NCI-H2227 (cell line): Measurements from ENCODE around the gene MTMR6.
A peak's percentile ranks its signal among the peaks of the same experiment; 100 is the strongest.

Experiments
- DNase-seq: peaks from one replicate; lab custom pipeline; 2025; ENCODE audit not compliant: unreplicated experiment; lab: John Stamatoyannopoulos, UW

Gene MTMR6

GRCh38 chr13:25222740-25223139 is 64.5 kb downstream of the MTMR6 start:
- no peak for DNase-seq

- DNase-seq = no peak
Observed at GRCh38 chr13:25218019-25218418, 69.3 kb downstream of the MTMR6 start.

DNA sequence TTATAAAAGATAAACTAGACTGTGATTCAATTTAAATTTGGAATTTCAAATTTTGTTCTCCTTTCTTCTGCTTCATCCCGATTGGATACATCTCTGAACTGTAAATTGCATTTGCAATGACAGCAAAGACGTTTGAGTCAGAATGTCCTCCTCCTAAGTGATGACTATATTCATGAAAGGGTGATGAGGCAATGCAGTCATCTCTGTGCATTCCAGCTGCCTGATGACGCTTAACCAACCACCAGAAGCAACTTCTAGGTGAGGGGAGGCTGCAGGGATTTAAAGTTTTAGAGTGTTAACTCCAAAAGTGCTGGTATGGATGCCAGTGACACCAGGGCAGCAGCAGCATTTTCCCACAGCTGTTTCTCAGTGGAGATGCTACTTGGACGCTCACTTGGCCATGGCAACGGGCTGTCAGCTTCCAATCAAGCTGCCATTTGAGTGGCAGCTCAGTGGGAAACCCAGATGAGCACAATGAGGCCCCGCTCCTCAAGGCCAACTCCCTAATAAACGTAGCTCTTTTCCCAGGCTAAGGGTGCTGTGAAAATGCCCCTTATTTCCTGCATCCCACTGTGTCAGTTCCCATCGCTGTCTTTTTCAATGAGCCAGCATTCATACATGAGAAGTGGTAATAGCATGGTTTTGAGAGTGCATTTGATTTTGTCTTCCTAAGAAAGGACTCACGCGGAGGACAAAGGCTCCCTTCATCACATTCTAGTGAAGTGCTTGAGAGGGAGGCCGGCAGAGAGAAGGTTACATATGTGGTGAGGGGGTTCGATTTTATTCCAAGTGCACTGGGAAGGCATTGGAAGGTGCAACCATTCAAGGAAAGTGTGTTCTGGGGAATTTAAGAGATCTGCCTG is 70.0 kb downstream of the MTMR6 start:
- DNase-seq = peak; percentile 41

DNA sequence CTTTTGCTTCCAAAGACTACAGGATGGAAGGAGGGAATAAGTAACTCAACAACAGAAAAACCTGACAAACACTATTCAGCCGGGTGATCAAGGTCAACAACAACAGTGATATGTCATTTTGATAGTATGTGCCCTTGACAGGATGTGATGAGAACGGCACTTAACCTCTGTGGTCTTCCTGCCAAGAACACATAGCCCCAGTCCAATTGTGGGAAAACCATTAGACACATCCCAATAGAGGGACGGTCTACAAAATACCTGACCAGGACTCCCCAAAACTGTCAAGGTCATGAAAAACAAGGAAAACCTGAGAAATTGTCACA is 72.1 kb downstream of the MTMR6 start:
- no peak for DNase-seq

DNA sequence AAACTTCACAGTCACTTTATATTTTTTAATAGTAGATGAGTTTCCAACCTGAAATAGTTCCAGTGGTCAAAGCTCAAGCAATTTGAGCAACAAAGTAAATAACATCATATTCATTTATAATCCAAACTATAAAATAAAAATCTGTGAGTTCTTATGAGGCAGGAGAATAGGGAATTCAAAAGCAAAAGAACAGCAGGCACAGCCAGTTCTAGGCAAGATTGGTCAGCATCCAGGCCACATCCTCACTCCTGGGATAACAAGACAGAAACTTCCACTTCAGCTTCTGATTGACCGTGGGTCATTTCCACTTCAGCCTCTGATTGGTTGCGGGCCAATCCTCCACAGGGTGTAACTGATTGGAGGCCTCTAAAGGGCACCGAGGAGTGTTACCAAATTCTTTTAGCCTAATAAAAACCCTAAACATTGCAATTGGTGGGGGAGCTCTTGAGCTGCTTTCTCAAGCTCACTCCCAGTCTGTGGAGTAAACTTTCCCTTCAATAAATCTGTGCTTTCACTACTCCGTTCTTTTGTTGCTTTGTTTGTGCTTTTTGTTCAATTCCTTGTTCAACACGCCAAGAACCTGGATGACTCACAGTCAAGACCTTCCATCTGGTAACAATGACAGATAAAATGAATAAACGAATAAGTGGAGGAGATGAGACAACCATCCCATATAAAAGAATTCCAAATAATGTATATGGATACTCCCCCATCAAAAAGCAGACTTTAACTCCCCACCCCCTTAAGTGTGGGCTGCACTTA is 72.6 kb downstream of the MTMR6 start:
- DNase-seq = no peak

GRCh38 chr13:25213715-25214114 is 73.6 kb downstream of the MTMR6 start:
- DNase-seq = no peak

- DNase-seq = no peak
Observed at GRCh38 chr13:25210842-25211569, 76.3 kb downstream of the MTMR6 start.

DNA sequence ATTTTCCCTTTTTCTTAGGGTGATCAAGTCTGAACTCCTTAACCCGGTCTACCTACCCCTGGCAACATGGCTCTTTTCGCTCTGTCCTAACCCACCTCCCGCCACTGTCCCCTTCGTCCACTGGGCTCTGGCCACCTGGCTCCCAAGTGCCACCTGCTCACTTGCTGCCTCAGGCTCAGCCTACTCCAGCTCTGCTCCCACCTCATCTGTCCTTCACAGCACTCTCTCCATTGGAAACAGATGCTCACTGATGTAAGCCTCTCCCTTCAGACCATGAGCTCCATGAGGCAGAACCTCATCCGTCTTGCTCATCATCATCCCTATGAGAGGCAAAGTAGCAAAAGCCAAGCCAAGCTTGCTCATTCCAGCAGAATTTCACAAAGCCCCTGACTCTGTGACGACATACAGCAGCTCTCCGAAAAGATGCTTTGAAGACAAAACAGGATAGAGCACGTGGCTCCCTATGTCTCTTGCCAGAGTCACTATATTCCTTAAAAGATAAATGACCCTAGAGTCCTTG is 79.9 kb downstream of the MTMR6 start:
- DNase-seq = no peak

DNA sequence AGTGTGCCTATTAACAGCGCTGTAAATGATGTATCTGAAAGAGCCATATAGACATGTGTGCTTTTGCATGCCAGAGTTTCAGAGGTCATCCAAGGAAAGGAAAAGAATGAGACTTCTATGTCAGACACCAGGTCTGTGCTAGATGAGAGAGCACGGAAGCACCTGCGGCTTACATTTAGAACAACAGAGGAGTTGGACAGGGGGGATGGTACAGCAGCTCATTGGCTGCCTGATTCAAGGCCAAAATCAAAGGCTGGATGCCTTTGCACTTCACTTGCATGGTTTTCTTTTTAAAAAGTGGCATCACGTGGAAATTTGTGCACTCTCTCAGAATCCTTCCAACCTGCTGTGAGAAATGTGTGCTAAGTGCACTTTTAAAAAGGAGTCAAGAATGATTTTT is 82.4 kb downstream of the MTMR6 start:
- DNase-seq = no peak

DNA sequence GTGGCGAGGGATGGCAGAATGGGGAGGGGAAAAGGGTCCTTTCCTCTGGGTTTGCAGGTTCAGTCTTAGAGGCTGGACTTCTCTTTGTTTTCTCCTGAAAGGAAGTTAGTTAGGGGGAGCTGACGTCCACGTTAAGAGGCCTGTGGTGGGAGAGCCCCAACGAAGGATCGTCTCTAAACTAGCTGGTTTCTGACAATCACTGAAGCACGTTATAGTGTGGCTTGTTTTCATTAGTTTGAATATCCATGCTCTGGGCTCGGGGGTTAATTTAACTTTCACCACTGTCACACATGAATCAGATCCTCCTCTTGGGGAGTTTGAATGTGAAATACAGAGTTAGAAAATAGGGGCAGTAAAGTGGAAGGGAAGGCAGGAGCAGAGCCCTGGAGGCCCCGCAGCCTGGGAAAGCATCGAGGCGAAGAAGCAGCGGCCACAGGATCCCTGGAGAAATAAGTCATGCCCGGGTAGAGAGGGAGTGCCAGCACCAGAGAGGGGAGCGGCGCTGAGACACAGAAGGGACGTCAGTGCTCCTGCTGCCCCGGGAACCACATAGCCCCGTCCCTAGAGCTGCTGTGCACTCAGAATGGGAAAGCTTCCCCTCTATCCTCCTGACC is 84.1 kb downstream of the MTMR6 start:
- no peak for DNase-seq

GRCh38 chr13:25200783-25201182 is 86.5 kb downstream of the MTMR6 start:
- DNase-seq = no peak

DNA sequence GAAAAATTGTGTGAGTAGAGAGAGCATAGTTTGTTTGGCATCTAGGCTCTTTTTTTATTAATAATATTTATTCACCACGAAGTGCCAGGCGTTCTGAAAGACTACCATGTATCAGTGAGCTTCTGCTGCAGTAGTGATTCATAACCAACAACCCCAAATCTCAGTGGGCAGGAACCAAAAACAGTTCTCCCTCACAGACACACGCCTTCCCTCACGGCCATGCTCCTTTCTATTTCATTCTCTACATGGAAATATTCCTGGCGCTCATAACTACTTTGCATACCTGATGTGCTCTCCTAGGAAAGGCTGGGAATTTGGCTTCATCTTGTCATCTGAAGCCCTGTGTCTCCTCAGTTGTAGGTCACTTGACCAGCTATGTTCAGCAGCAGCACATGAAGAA is 88.6 kb downstream of the MTMR6 start:
- no peak for DNase-seq

GRCh38 chr13:25196971-25197370 is 90.3 kb downstream of the MTMR6 start:
- DNase-seq = no peak
